HepG2 (cell line): ENCODE measurements around the gene SYNGR4. TPM values are rescaled to one million over a fixed set of nuclear protein-coding genes. Genes with fewer than 3 reads are reported as not detected.
A peak's percentile ranks its signal among the peaks of the same experiment; 100 is the strongest.

Experiments
- ARNTL ChIP-seq: sonication (generic); formaldehyde crosslinking; IDR thresholded peaks from 2 replicates; pipeline ENCODE4 v1.4.0; 2020; ENCODE audit warnings: mild to moderate bottlenecking, missing genetic modification reagents
- CBX5 ChIP-seq: sonication (generic); formaldehyde crosslinking; IDR thresholded peaks from 2 replicates; pipeline ENCODE4 v1.4.0; 2020; ENCODE audit warnings: missing genetic modification reagents, borderline replicate concordance
- CERS6 ChIP-seq: sonication (generic); formaldehyde crosslinking; IDR thresholded peaks from 2 replicates; pipeline ENCODE4 v1.5.0; 2020; ENCODE audit warnings: missing genetic modification reagents
- GABPB1 ChIP-seq: IDR thresholded peaks from 2 replicates; pipeline ENCODE4 v1.6.1; 2016; ENCODE audit warnings: mild to moderate bottlenecking, missing genetic modification reagents, moderate library complexity, missing compliant biosample characterization
- ISL2 ChIP-seq: sonication (generic); formaldehyde crosslinking; IDR thresholded peaks from 2 replicates; pipeline ENCODE4 v1.5.0; 2020; ENCODE audit warnings: missing genetic modification reagents
- KLF6 ChIP-seq: IDR thresholded peaks from 2 replicates; pipeline ENCODE4 v1.8.0; 2016; ENCODE audit warnings: missing biosample characterization, missing genetic modification reagents
- NCOR1 ChIP-seq: fragments of 200-600 bp; sonication (generic); IDR thresholded peaks from 2 replicates; pipeline ENCODE4 v1.7.0; 2017; ENCODE audit warnings: antibody characterized with exemption, low read length, borderline replicate concordance
- NRL ChIP-seq: sonication (generic); formaldehyde crosslinking; IDR thresholded peaks from 2 replicates; pipeline ENCODE4 v1.5.0; 2020; ENCODE audit warnings: missing genetic modification reagents, mild to moderate bottlenecking, moderate library complexity, borderline replicate concordance
- SATB2 ChIP-seq: sonication (generic); formaldehyde crosslinking; IDR thresholded peaks from 2 replicates; pipeline ENCODE4 v1.5.0; 2020; ENCODE audit warnings: missing genetic modification reagents
- SRSF4 ChIP-seq: fragments of 200-400 bp; formaldehyde crosslinking; IDR thresholded peaks from one replicate; pipeline ENCODE4 v1.6.1; 2018; ENCODE audit warnings: mild to moderate bottlenecking, low read depth, low read length, moderate library complexity; ENCODE audit not compliant: poor library complexity, severe bottlenecking
- SRY ChIP-seq: sonication (generic); formaldehyde crosslinking; IDR thresholded peaks from 2 replicates; pipeline ENCODE4 v1.8.0; 2022; ENCODE audit warnings: mild to moderate bottlenecking, missing genetic modification reagents
- TOE1 ChIP-seq: sonication (generic); formaldehyde crosslinking; IDR thresholded peaks from 2 replicates; pipeline ENCODE4 v1.4.0; 2020; ENCODE audit warnings: mild to moderate bottlenecking, missing genetic modification reagents
- TRAFD1 ChIP-seq: sonication (generic); formaldehyde crosslinking; IDR thresholded peaks from 2 replicates; pipeline ENCODE4 v1.5.1; 2020; ENCODE audit warnings: missing genetic modification reagents, mild to moderate bottlenecking, borderline replicate concordance
- YEATS4 ChIP-seq: sonication (generic); formaldehyde crosslinking; IDR thresholded peaks from 2 replicates; pipeline ENCODE4 v1.4.0; 2020; ENCODE audit warnings: missing genetic modification reagents, borderline replicate concordance
- ZBTB10 ChIP-seq: sonication (generic); formaldehyde crosslinking; IDR thresholded peaks from 2 replicates; pipeline ENCODE4 v1.4.0; 2020; ENCODE audit warnings: missing genetic modification reagents, borderline replicate concordance
- ZBTB14 ChIP-seq: sonication (generic); formaldehyde crosslinking; IDR thresholded peaks from 2 replicates; pipeline ENCODE4 v1.4.0; 2020; ENCODE audit warnings: missing genetic modification reagents
- ZBTB46 ChIP-seq: sonication (generic); formaldehyde crosslinking; IDR thresholded peaks from 2 replicates; pipeline ENCODE4 v1.4.0; 2020; ENCODE audit warnings: mild to moderate bottlenecking, missing genetic modification reagents, borderline replicate concordance
- ZNF230 ChIP-seq: sonication (generic); formaldehyde crosslinking; IDR thresholded peaks from 2 replicates; pipeline ENCODE4 v1.4.0; 2020; ENCODE audit warnings: mild to moderate bottlenecking, missing genetic modification reagents
- ZNF572 ChIP-seq: sonication (generic); formaldehyde crosslinking; IDR thresholded peaks from 2 replicates; pipeline ENCODE4 v1.5.1; 2020; ENCODE audit warnings: mild to moderate bottlenecking, missing genetic modification reagents
- ZNF773 ChIP-seq: sonication (generic); formaldehyde crosslinking; IDR thresholded peaks from 2 replicates; pipeline ENCODE4 v1.4.0; 2020; ENCODE audit warnings: missing genetic modification reagents, borderline replicate concordance
- ZNF83 ChIP-seq: sonication (generic); formaldehyde crosslinking; IDR thresholded peaks from 2 replicates; pipeline ENCODE4 v1.4.0; 2020; ENCODE audit warnings: missing genetic modification reagents, mild to moderate bottlenecking, borderline replicate concordance
- ZSCAN20 ChIP-seq: sonication (generic); formaldehyde crosslinking; IDR thresholded peaks from 2 replicates; pipeline ENCODE4 v1.4.0; 2020; ENCODE audit warnings: missing genetic modification reagents, mild to moderate bottlenecking, borderline replicate concordance
- polyA plus RNA-seq, 8 experiments: library from polyadenylated mRNA; depleted of rRNA in 3 of 8; stranded (reverse) in 7 of 8; unstranded in 1 of 8; fragments of >200 nt; fragmentation: Illumina TruSeq in 4 of 8; extraction: Trizol in 4 of 8; gene quantifications; 2 replicates each; pipeline versions ENCODE4 v1.2.1 to v1.2.3, GENCODE V29; 2011 to 2016; ENCODE audit warnings: low read depth in 4 of 8, missing spikeins in 1 of 8, mixed read lengths in 1 of 8; ENCODE audit not compliant: insufficient read depth in 1 of 8
- total RNA-seq, 5 experiments: library from RNA; depleted of rRNA; stranded (reverse); fragments of >200 nt; fragmentation: Illumina TruSeq; extraction: Trizol; gene quantifications; 2 replicates each; pipeline ENCODE4 v1.2.3, GENCODE V29; 2016; ENCODE audit warnings: low read depth in 1 of 5

The SYNGR4 gene
- total and polyA plus RNA-seq, 2 of the 13 experiments (the other 11 are each of a cell fraction or from before 2014, with no cell fraction given), result not detected

- TF ChIP-seq NCOR1, result peak; percentile 56; the same call in 1 of the 2 replicates
- no peak for TF ChIP-seq GABPB1 (CRISPR knock-in tag)
- TF ChIP-seq TOE1 (CRISPR knock-in tag), result no peak
- no peak for TF ChIP-seq SRSF4
- TF ChIP-seq CERS6 (CRISPR knock-in tag), result no peak
- no peak for TF ChIP-seq ZBTB46 (CRISPR knock-in tag)
- TF ChIP-seq YEATS4 (CRISPR knock-in tag), result no peak
- TF ChIP-seq ZNF572 (CRISPR knock-in tag), result no peak
- TF ChIP-seq ZNF773, result no peak
- TF ChIP-seq TRAFD1 (CRISPR knock-in tag), result no peak
- TF ChIP-seq ARNTL (CRISPR knock-in tag), result no peak; the same call in 1 of the 2 replicates
- TF ChIP-seq ZBTB10 (CRISPR knock-in tag), result no peak
- TF ChIP-seq ZNF83 (CRISPR knock-in tag), result no peak
- TF ChIP-seq KLF6 (CRISPR knock-in tag), result no peak
- TF ChIP-seq ZNF230 (CRISPR knock-in tag), result peak; percentile 72; the same call in 1 of the 2 replicates
- TF ChIP-seq ISL2 (CRISPR knock-in tag), result peak; percentile 97
- TF ChIP-seq ZBTB14 (CRISPR knock-in tag), result no peak
- no peak; the same call in 1 of the 2 replicates for TF ChIP-seq CBX5 (CRISPR knock-in tag)
- TF ChIP-seq NRL (CRISPR knock-in tag), result no peak
- TF ChIP-seq SATB2 (CRISPR knock-in tag), result no peak
- TF ChIP-seq ZSCAN20 (CRISPR knock-in tag), result no peak
- TF ChIP-seq SRY, result no peak
Measured at GRCh38 chr19:48354332-48354992, 9.7 kb upstream of the SYNGR4 start (continued).
